Panc1 (cell line): ENCODE measurements around the gene SLC29A1.

Source experiments
- POLR2AphosphoS5 ChIP-seq: IDR thresholded peaks from 2 replicates; pipeline ENCODE4 v1.6.1; 2012; ENCODE audit warnings: mild to moderate bottlenecking, low read depth, low read length, moderate library complexity
- REST ChIP-seq, 2 experiments: IDR thresholded peaks; 2 replicates each; pipeline ENCODE4 v1.6.1; 2011 to 2012; ENCODE audit warnings: low read depth in 2 of 2, control low read depth in 1 of 2, low read length in 1 of 2, mild to moderate bottlenecking in 1 of 2, moderate library complexity in 1 of 2; ENCODE audit not compliant: insufficient read depth in 1 of 2
- TF ChIP-seq, protein P1 (sequence below): fragments of 450-650 bp; IDR thresholded peaks from 2 replicates; pipeline ENCODE4 v1.5.1; 2017; ENCODE audit warnings: mild to moderate bottlenecking

DNA sequence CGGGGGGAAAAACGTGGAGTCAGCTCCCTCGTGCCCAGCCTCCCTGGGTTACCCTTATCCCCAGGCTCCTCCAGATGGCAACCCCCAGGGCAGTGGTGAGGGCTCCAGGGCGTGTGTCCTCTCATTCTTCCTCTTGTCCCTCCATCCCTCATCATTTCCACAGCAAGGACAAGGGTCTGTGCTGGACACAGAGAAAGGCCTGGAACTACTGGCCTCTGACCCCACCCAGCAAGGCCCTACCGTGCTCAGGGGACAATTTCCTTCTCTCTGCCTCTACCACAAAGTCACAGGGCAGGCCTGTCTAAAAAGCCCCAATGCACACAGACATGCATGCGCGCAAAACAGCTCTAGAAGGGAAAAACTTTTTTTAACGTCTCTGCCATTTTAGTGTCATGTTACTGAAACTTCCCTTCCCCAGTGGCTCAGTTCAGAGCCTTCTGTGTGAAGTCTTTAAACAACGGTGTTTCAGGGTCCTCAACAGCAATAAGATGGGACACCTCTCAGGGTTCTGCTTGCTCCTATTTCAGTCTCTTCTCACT lies 35.0 kb downstream of the SLC29A1 start:
- TF ChIP-seq, protein P1, sequence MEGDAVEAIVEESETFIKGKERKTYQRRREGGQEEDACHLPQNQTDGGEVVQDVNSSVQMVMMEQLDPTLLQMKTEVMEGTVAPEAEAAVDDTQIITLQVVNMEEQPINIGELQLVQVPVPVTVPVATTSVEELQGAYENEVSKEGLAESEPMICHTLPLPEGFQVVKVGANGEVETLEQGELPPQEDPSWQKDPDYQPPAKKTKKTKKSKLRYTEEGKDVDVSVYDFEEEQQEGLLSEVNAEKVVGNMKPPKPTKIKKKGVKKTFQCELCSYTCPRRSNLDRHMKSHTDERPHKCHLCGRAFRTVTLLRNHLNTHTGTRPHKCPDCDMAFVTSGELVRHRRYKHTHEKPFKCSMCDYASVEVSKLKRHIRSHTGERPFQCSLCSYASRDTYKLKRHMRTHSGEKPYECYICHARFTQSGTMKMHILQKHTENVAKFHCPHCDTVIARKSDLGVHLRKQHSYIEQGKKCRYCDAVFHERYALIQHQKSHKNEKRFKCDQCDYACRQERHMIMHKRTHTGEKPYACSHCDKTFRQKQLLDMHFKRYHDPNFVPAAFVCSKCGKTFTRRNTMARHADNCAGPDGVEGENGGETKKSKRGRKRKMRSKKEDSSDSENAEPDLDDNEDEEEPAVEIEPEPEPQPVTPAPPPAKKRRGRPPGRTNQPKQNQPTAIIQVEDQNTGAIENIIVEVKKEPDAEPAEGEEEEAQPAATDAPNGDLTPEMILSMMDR: no peak
- no peak for TF ChIP-seq REST (IDR thresholded peaks at IDR 0.05; ENCODE audit: insufficient read depth in 1 of 2, low read depth in 2 of 2, low read length in 1 of 2)
- TF ChIP-seq POLR2AphosphoS5: no peak
